ENCODE data around the gene BOK. TPM values are rescaled to one million over a fixed set of nuclear protein-coding genes. Genes with fewer than 3 reads are reported as not detected.
"Not testable (repeated sequence)": the region's sequence is repeated elsewhere in the genome, so short reads cannot be mapped to it uniquely, and the experiment has no call there.

Gene BOK
- total RNA-seq, 1 experiment from 2014 or later = 30.2 TPM

DNA sequence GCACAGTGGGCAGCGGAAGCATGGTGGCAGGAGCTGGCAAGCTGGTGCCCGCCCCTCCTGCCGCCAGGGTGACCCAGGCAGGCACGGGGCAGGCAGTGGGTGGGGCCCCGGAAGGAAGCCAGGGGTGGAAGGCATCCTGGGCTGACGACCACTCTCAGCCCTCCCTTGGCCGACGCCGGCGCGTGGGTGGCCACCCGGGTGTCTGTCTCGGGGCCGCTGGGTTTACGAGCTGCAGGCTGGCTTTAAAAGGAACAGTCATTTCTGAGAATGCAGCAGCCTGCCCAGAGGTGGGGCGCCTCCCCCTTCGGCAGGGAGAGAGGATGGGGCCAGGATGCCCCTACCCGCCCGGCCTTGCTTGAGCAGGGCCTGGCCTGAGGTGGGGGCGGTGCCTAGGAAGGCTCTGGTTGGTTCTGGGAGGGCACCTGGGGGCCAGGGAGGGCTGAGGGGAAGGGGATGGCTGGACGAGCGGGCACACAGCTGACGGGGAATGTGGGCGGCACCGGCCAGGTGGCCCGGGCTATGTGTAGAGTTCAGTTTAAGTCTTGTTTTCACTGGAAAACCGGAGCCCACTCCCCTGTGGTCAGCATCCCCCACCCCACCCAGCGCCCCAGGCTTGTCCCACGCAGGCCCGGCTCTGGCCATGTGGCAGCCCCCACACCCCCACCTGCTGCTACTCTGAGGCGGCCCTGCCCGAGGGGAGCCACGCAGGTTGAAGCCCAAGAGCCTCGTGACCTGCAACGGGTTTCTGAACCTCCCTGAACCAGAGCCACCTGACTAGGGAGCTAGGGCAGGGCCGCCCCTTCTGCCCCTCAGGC, 6.3 kb downstream of the BOK start:
- Histone ChIP-seq H3K27me3 (ENCODE audit: low read length) (no peaks in the 10 kb centered on the region), H3K4me1 (ENCODE audit: insufficient read depth, low read length) (peaks cover 29% of the 10 kb centered on the region), H3K79me2 (ENCODE audit: low read length) (peaks cover 37% of the 10 kb centered on the region), H3F3A (ENCODE audit: low read length, unreplicated experiment) (no peaks in the 10 kb centered on the region), H3K9ac (ENCODE audit: low read length) (no peak overlapping the region), H3K27ac (ENCODE audit: low read length) (no peak overlapping the region), H3K9me2 (replicated peaks; ENCODE audit: low read length) (no peaks in the 10 kb centered on the region), H4K20me1 (ENCODE audit: low read length) (no peaks in the 10 kb centered on the region), H3K36me3 (ENCODE audit: low read depth, low read length) (no peaks in the 10 kb centered on the region), H3K9me3 (ENCODE audit: low read length) (no peaks in the 10 kb centered on the region), H3K4me3 (ENCODE audit: low read length) (no peak overlapping the region), H3K4me2 (ENCODE audit: low read length) (no peak overlapping the region), H2AFZ (ENCODE audit: low read length) (no peak overlapping the region)
- POLR2A ChIA-PET (ENCODE audit: unreplicated experiment) = no interaction called here
- ATAC-seq (no peak; the same call in 1 of the 2 replicates), DNase-seq (no peak)
- no TSS peak for BruUV-seq (replicated peaks)
- intact Hi-C loops (cut with micrococcal nuclease) = no loop called here
- CTCF ChIA-PET = no interaction called here
- TF ChIP-seq EZH2 (IDR thresholded peaks at IDR 0.05; ENCODE audit: low read length, unreplicated experiment) (no peak), EZH2phosphoT487 (IDR thresholded peaks at IDR 0.05; ENCODE audit: borderline replicate concordance, low read length) (no peak)
- TF ChIP-seq, protein P1, sequence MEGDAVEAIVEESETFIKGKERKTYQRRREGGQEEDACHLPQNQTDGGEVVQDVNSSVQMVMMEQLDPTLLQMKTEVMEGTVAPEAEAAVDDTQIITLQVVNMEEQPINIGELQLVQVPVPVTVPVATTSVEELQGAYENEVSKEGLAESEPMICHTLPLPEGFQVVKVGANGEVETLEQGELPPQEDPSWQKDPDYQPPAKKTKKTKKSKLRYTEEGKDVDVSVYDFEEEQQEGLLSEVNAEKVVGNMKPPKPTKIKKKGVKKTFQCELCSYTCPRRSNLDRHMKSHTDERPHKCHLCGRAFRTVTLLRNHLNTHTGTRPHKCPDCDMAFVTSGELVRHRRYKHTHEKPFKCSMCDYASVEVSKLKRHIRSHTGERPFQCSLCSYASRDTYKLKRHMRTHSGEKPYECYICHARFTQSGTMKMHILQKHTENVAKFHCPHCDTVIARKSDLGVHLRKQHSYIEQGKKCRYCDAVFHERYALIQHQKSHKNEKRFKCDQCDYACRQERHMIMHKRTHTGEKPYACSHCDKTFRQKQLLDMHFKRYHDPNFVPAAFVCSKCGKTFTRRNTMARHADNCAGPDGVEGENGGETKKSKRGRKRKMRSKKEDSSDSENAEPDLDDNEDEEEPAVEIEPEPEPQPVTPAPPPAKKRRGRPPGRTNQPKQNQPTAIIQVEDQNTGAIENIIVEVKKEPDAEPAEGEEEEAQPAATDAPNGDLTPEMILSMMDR (conservative IDR thresholded peaks at IDR 0.05; ENCODE audit: low read depth, low read length) = no peak

DNA sequence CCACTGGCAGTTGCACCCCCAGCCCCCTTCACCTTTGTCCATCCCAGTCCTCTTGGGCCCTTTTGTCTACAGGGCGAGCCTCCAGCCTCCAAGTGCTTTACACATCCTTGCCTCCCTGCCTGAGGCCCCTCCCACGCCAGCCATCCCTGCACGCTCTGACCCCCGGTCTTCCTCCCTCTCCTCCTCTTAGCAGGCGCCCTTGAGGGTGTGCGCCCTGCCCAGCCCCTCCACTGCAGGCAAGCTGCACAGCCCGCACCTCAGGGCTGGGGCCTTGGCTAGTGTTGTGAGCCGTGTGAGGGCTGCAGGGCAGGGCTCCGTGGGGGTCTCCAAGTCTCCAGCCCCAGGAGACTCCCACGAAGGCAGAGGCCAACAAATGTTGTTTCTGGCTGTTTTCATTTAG, 6.9 kb downstream of the BOK start:
- H3K9me3 ChIP-seq (ENCODE audit: low read length) = no peaks in the 10 kb centered on the region
- no peaks in the 10 kb centered on the region for H3K9me2 ChIP-seq (replicated peaks; ENCODE audit: low read length)
- H3K79me2 ChIP-seq (ENCODE audit: low read length) = peaks cover 31% of the 10 kb centered on the region
- no peak overlapping the region for H3K4me2 ChIP-seq (ENCODE audit: low read length)
- ChIA-PET POLR2A (ENCODE audit: unreplicated experiment) (no interaction called here), CTCF (no interaction called here)
- TF ChIP-seq EZH2 (IDR thresholded peaks at IDR 0.05; ENCODE audit: low read length, unreplicated experiment) = no peak
- no peak overlapping the region for H3K4me3 ChIP-seq (ENCODE audit: low read length)
- H3F3A ChIP-seq (ENCODE audit: low read length, unreplicated experiment) = no peaks in the 10 kb centered on the region
- H3K4me1 ChIP-seq (ENCODE audit: insufficient read depth, low read length) = peaks cover 23% of the 10 kb centered on the region
- no peak overlapping the region for H2AFZ ChIP-seq (ENCODE audit: low read length)
- H3K9ac ChIP-seq (ENCODE audit: low read length) = no peak overlapping the region
- no peaks in the 10 kb centered on the region for H3K36me3 ChIP-seq (ENCODE audit: low read depth, low read length)
- BruUV-seq (replicated peaks) = no TSS peak
- intact Hi-C loops (cut with micrococcal nuclease) = no loop called here
- ATAC-seq = no peak
- no peaks in the 10 kb centered on the region for H4K20me1 ChIP-seq (ENCODE audit: low read length)
- no peak overlapping the region for H3K27ac ChIP-seq (ENCODE audit: low read length)
- H3K27me3 ChIP-seq (ENCODE audit: low read length) = no peaks in the 10 kb centered on the region
- DNase-seq = no peak

DNA sequence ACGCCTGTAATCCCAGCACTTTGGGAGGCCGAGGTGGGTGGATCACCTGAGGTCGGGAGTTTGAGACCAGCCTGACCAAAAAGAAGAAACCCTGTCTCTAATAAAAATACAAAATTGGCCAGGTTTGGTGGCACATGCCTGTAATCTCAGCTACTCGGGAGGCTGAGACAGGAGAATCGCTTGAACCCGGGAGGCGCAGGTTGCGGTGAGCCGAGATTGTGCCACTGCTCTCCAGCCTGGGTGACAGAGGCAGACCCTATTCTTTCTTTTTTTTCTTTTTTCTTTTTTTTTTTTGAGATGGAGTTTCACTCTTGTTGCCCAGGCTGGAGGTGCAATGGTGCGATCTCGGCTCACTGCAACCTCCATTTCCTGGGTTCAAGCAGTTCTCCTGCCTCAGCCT, 7.5 kb downstream of the BOK start:
- H3K4me3 ChIP-seq (ENCODE audit: low read length); BruUV-seq (replicated peaks); DNase-seq; H2AFZ ChIP-seq (ENCODE audit: low read length); H3K4me2 ChIP-seq (ENCODE audit: low read length); H3K27ac ChIP-seq (ENCODE audit: low read length); H3F3A ChIP-seq (ENCODE audit: low read length, unreplicated experiment); ATAC-seq; H3K9me2 ChIP-seq (replicated peaks; ENCODE audit: low read length); POLR2A ChIA-PET (ENCODE audit: unreplicated experiment); H4K20me1 ChIP-seq (ENCODE audit: low read length); H3K27me3 ChIP-seq (ENCODE audit: low read length); H3K36me3 ChIP-seq (ENCODE audit: low read depth, low read length); H3K9ac ChIP-seq (ENCODE audit: low read length); H3K9me3 ChIP-seq (ENCODE audit: low read length); intact Hi-C loops (cut with micrococcal nuclease): not testable (repeated sequence)
- CTCF ChIA-PET = interaction anchor here (0.7 kb wide), 1 partner anchor 9 kb away, joined by 3 read pairs; no protein-coding TSS in a partner anchor
- Histone ChIP-seq H3K4me1 (ENCODE audit: insufficient read depth, low read length) (peaks cover 17% of the 10 kb centered on the region), H3K79me2 (ENCODE audit: low read length) (peaks cover 26% of the 10 kb centered on the region)

Measured in PC-3 (cell line).